Measurements from ENCODE around the gene ELOA.
A peak's percentile ranks its signal among the peaks of the same experiment; 100 is the strongest.
"Not testable (repeated sequence)": the region's sequence is repeated elsewhere in the genome, so short reads cannot be mapped to it uniquely, and the experiment has no call there.

ELOA gene

GRCh38 chr1:23799570-23800399 lies 56.5 kb downstream of the ELOA start:
- Mint-ChIP-seq H3K9me3 (ENCODE audit: low read depth) (no peaks in the 10 kb centered on the region), H3K4me1 (ENCODE audit: low read depth) (peaks cover 10% of the 10 kb centered on the region), H3K27me3 (no peaks in the 10 kb centered on the region), H3K4me3 (peak overlapping the region; percentile 98), H3K27ac (peak overlapping the region; percentile 81), H3K36me3 (peaks cover 2% of the 10 kb centered on the region)

DNA sequence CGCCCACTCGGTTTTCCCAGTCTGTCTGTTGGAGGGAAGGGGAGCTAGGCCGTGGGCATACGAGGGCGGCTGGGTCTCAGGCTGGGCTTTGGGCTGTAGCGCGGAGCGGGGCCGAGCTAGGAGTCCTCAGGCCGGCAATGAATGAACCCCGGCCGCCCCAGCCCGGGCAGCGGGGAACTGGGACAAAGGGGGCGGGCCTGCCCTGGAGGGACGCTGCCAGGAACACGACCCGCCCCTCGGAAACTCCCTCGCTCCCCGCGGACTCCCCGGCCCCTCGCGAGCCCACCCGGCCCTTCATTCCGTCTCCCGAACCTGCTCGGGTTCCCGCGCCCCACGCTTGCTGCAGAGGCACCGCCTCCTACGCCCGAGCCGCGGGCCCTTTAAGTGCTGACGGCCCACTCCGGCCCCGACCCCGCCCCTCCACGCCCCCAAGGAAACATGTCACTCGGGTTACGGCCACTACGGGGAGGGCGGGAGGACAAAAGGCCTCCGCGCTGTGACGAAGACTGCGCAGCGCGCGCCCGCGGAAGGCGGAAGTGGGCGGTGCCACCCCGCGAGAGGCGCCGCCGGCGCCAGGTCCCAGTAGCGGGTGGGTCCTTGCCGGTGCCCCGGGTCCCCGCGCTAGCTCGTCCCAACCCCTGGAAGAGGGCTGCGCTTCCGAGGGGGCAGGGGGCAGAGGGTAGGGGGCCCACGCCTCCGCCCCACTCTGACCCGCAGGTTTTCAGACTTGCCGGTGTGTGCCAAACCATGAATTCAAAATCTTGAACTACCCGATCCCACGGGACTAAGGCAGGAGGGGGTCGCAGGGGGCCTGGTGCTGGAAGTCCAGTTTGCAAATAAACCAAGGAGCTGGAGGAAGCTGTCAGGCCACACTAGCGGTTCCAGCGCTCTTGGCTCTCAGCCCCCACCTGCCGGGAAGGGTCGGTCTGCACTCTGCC lies 57.4 kb downstream of the ELOA start, which contains the start of gene GALE:
Gene GALE (minus strand): TSS at position 355 of the 938 bp plus-strand sequence. CDS start 1,747 bp downstream, outside the sequence.
- no peaks in the 10 kb centered on the region for H3K9me3 Mint-ChIP-seq (ENCODE audit: low read depth)
- H3K27ac Mint-ChIP-seq = peak within 1 kb of the TSS; percentile 81
- H3K36me3 Mint-ChIP-seq = no peaks in the 10 kb centered on the region
- H3K4me1 Mint-ChIP-seq (ENCODE audit: low read depth) = peaks cover 9% of the 10 kb centered on the region
- no peaks in the 10 kb centered on the region for H3K27me3 Mint-ChIP-seq
- H3K4me3 Mint-ChIP-seq = peak within 1 kb of the TSS; percentile 98

DNA sequence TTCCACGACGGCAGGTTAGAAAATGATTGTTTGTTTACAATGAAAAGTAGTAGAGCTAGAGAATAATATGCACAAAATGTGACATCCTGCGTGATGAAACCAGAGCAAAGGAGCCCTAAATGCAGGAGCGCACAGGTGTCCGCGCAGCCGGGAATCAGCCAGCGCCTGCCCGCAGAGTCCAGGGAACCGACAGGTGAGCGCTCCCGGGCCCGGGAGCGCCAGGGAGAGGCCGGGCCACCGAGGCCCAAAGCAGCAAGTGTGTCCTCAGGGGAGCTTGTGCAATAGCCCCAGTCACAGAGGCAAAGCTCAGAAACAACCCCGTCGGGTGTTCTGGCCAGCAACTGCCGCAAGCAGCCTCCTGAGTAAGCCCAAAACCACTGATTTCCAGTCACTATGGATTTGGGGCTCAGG lies 58.1 kb downstream of the ELOA start:
- Mint-ChIP-seq H3K9me3 (ENCODE audit: low read depth) (no peaks in the 10 kb centered on the region), H3K27ac (peak overlapping the region; percentile 76), H3K36me3 (no peaks in the 10 kb centered on the region), H3K4me1 (ENCODE audit: low read depth) (peaks cover 9% of the 10 kb centered on the region), H3K4me3 (peak overlapping the region; percentile 98), H3K27me3 (no peaks in the 10 kb centered on the region)

DNA sequence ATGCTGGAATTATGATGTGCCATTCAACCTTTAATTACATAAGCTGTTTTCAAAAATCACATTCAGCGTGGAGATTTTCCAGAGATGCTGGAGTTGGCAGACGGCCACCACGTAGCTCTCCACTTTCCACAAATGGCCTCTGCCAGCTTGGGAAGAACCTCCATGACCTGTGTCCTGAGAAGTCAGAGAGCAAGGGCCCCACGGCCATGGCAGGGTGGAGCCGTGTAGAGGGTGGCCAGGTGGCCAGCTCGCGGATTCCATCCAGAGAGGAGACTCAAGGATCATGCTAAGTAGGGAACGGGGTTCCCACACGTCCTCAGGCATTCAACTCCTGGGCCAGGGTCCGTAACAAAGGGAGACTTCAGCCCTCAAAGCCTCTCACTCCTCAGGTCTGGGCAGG lies 58.6 kb downstream of the ELOA start:
- Mint-ChIP-seq H3K4me1 (ENCODE audit: low read depth) (peaks cover 9% of the 10 kb centered on the region), H3K36me3 (peaks cover 2% of the 10 kb centered on the region), H3K27ac (no peak overlapping the region)

GRCh38 chr1:23802809-23803342 lies 59.6 kb downstream of the ELOA start:
- Mint-ChIP-seq H3K27ac (peak overlapping the region; percentile 61), H3K4me3 (peak overlapping the region; percentile 98)
- H3K4me1 Mint-ChIP-seq (ENCODE audit: low read depth); H3K36me3 Mint-ChIP-seq; H3K27me3 Mint-ChIP-seq; H3K9me3 Mint-ChIP-seq (ENCODE audit: low read depth): not testable (repeated sequence)

More for the DNA sequence above, 58.6 kb downstream of the ELOA start:
- peak overlapping the region; percentile 98 for H3K4me3 Mint-ChIP-seq
- no peaks in the 10 kb centered on the region for H3K9me3 Mint-ChIP-seq (ENCODE audit: low read depth)
- H3K27me3 Mint-ChIP-seq = no peaks in the 10 kb centered on the region

GRCh38 chr1:23803674-23804073 lies 60.4 kb downstream of the ELOA start:
- Mint-ChIP-seq H3K4me1 (ENCODE audit: low read depth) (peaks cover 9% of the 10 kb centered on the region), H3K9me3 (ENCODE audit: low read depth) (no peaks in the 10 kb centered on the region), H3K4me3 (no peak overlapping the region), H3K27me3 (no peaks in the 10 kb centered on the region), H3K27ac (no peak overlapping the region), H3K36me3 (peaks cover 2% of the 10 kb centered on the region)

DNA sequence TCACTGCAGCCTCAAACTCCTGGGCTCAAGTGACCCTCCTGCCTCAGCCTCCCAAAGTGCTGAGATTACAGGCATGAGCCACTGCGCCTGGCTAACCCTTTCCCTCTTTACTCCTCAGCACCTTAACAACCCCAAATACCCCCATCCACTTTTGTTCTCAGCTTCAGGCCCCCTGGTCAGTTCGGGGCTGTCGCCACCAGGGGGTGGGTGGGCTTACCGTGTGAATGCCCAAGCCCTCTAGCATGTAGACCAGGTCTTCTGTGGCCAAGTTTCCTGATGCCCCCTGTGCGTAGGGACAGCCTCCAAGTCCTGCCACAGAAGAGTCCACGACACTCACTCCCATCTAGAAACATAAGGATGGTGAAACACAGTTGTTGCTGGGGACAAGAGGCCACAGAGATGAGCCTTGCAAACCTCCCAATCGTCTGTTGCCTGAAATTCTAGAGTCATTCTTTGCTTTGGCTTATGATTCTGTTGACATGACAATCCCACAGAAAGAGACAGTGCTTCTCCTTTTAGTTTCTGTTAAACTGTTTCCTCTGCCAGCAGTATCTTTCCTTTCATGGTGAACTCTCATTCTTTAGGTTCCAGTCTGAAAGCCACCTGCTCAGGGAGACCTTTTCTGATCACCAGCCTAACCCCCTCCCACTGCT lies 61.0 kb downstream of the ELOA start:
- Mint-ChIP-seq H3K27me3 (no peaks in the 10 kb centered on the region), H3K36me3 (peaks cover 2% of the 10 kb centered on the region), H3K27ac (no peak overlapping the region), H3K4me1 (ENCODE audit: low read depth) (peaks cover 6% of the 10 kb centered on the region), H3K9me3 (ENCODE audit: low read depth) (no peaks in the 10 kb centered on the region), H3K4me3 (no peak overlapping the region)

- no peak overlapping the region for H3K4me3 Mint-ChIP-seq
- H3K9me3 Mint-ChIP-seq (ENCODE audit: low read depth) = no peaks in the 10 kb centered on the region
- H3K36me3 Mint-ChIP-seq = peaks cover 2% of the 10 kb centered on the region
- no peaks in the 10 kb centered on the region for H3K27me3 Mint-ChIP-seq
- peaks cover 7% of the 10 kb centered on the region for H3K4me1 Mint-ChIP-seq (ENCODE audit: low read depth)
- no peak overlapping the region for H3K27ac Mint-ChIP-seq
Measured at GRCh38 chr1:23805025-23805424, 61.8 kb downstream of the ELOA start.

DNA sequence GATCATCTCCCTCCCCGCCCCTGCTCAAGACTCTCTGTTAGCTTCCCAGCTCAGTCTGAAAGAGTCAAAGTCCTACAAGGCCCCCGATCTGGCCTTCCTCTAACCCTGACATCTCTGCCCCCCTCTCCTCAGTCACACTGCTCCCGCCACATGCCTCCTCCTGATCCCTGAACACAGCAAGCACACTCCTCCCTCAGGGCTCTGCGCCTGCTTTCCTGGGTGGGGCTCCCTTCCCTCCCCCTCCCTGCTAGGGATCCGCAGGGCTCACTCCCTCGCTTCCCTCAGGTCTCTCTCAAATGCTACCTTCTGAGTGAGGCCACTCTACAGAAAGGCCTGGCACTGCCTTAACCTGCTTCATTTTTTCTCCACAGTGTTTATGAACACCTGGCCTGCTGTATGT lies 63.0 kb downstream of the ELOA start:
- Mint-ChIP-seq H3K9me3 (ENCODE audit: low read depth) (no peaks in the 10 kb centered on the region), H3K27me3 (no peaks in the 10 kb centered on the region), H3K4me3 (no peak overlapping the region), H3K27ac (no peak overlapping the region), H3K36me3 (peaks cover 2% of the 10 kb centered on the region), H3K4me1 (ENCODE audit: low read depth) (peaks cover 10% of the 10 kb centered on the region)

- Mint-ChIP-seq H3K4me1 (ENCODE audit: low read depth) (peaks cover 10% of the 10 kb centered on the region), H3K27ac (no peak overlapping the region), H3K9me3 (ENCODE audit: low read depth) (no peaks in the 10 kb centered on the region), H3K4me3 (no peak overlapping the region), H3K27me3 (no peaks in the 10 kb centered on the region), H3K36me3 (peaks cover 2% of the 10 kb centered on the region)
Measured at GRCh38 chr1:23807453-23807852, 64.2 kb downstream of the ELOA start.

DNA sequence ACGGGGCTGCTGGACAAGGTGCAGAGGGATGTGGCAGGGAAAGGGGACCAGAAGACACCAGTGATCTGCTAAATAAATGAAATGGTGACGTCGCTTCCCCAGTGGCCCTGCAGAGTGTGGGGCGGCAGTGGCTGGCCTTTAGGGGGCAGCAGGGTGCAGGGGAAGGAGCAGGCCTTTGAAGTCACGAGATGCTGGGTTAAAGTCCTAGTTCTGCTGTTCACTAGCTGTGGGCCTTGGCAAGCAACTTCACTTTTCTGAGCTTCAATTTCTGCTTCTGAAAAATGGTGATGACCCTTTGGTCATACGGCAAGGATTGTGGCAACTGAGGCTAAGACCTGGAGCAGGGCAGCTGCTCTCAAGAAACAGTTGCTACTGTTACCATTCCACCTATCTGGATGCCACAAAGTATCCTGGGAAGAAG lies 66.5 kb downstream of the ELOA start:
- Mint-ChIP-seq H3K27ac (no peak overlapping the region), H3K4me1 (ENCODE audit: low read depth) (peaks cover 10% of the 10 kb centered on the region), H3K4me3 (no peak overlapping the region)

GRCh38 chr1:23810818-23811540 lies 67.7 kb downstream of the ELOA start:
- Mint-ChIP-seq H3K36me3 (peaks cover 2% of the 10 kb centered on the region), H3K27ac (peak overlapping the region; percentile 46)

More for the DNA sequence above, 66.5 kb downstream of the ELOA start:
- Mint-ChIP-seq H3K36me3 (peaks cover 2% of the 10 kb centered on the region), H3K27me3 (no peaks in the 10 kb centered on the region), H3K9me3 (ENCODE audit: low read depth) (no peaks in the 10 kb centered on the region)

More at GRCh38 chr1:23810818-23811540, 67.7 kb downstream of the ELOA start:
- H3K4me3 Mint-ChIP-seq = no peak overlapping the region
- no peaks in the 10 kb centered on the region for H3K27me3 Mint-ChIP-seq
- peaks cover 10% of the 10 kb centered on the region for H3K4me1 Mint-ChIP-seq (ENCODE audit: low read depth)
- no peaks in the 10 kb centered on the region for H3K9me3 Mint-ChIP-seq (ENCODE audit: low read depth)
